ENCODE results near the gene GRAMD2A. TPM values are rescaled to one million over a fixed set of nuclear protein-coding genes. Genes with fewer than 3 reads are reported as not detected.

GRAMD2A gene
- total and polyA plus RNA-seq, 10 of the 15 experiments (the other 5 are each of a cell fraction or from before 2014, with no cell fraction given), result 0.02 to 0.35 TPM; not detected in 8

- TF ChIP-seq E2F8 (IDR thresholded peaks at IDR 0.05; ENCODE audit: low read depth, partially characterized antibody), result peak; percentile 40
- 0 out of 2 replicates have a peak, but pooled peaks have one; percentile 15 for TF ChIP-seq SPI1 (IDR thresholded peaks at IDR 0.05; ENCODE audit: borderline replicate concordance, insufficient read depth, low read depth, low read length)
- no peak for TF ChIP-seq ZBTB4 (CRISPR knock-in tag; IDR thresholded peaks at IDR 0.05)
- no peak for TF ChIP-seq MEF2B (IDR thresholded peaks at IDR 0.05; ENCODE audit: partially characterized antibody, poor library complexity, severe bottlenecking)
- TF ChIP-seq SUZ12 (IDR thresholded peaks at IDR 0.05; ENCODE audit: unreplicated experiment), result no peak
- TF ChIP-seq ATF7 (IDR thresholded peaks at IDR 0.05; ENCODE audit: low read depth), result 0 out of 2 replicates have a peak, but pooled peaks have one; percentile 38
- TF ChIP-seq, protein P1, sequence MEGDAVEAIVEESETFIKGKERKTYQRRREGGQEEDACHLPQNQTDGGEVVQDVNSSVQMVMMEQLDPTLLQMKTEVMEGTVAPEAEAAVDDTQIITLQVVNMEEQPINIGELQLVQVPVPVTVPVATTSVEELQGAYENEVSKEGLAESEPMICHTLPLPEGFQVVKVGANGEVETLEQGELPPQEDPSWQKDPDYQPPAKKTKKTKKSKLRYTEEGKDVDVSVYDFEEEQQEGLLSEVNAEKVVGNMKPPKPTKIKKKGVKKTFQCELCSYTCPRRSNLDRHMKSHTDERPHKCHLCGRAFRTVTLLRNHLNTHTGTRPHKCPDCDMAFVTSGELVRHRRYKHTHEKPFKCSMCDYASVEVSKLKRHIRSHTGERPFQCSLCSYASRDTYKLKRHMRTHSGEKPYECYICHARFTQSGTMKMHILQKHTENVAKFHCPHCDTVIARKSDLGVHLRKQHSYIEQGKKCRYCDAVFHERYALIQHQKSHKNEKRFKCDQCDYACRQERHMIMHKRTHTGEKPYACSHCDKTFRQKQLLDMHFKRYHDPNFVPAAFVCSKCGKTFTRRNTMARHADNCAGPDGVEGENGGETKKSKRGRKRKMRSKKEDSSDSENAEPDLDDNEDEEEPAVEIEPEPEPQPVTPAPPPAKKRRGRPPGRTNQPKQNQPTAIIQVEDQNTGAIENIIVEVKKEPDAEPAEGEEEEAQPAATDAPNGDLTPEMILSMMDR (IDR thresholded peaks at IDR 0.05 in 2 of 3, conservative IDR thresholded peaks at IDR 0.05 in 1 of 3; ENCODE audit: control insufficient read depth in 2 of 3, extremely low read depth in 1 of 3, insufficient read depth in 1 of 3, low read depth in 3 of 3, low read length in 3 of 3), result no peak
- no peak for TF ChIP-seq ZBED1 (IDR thresholded peaks at IDR 0.05; ENCODE audit: borderline replicate concordance)
- TF ChIP-seq, protein P2, sequence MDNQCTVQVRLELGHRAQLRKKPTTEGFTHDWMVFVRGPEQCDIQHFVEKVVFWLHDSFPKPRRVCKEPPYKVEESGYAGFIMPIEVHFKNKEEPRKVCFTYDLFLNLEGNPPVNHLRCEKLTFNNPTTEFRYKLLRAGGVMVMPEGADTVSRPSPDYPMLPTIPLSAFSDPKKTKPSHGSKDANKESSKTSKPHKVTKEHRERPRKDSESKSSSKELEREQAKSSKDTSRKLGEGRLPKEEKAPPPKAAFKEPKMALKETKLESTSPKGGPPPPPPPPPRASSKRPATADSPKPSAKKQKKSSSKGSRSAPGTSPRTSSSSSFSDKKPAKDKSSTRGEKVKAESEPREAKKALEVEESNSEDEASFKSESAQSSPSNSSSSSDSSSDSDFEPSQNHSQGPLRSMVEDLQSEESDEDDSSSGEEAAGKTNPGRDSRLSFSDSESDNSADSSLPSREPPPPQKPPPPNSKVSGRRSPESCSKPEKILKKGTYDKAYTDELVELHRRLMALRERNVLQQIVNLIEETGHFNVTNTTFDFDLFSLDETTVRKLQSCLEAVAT (IDR thresholded peaks at IDR 0.05), result peak; percentile 99
- no peak for TF ChIP-seq SKIL (IDR thresholded peaks at IDR 0.05; ENCODE audit: low read depth, poor library complexity, severe bottlenecking)
Observed at GRCh38 chr15:72230197-72231065, 32.8 kb upstream of the GRAMD2A start (continued).
